ENCODE measurements around the gene ESYT3. TPM values are rescaled to one million over a fixed set of nuclear protein-coding genes. Genes with fewer than 3 reads are reported as not detected.

Gene ESYT3
- total RNA-seq, 1 experiment from 2014 or later, result 6.3 TPM

DNA sequence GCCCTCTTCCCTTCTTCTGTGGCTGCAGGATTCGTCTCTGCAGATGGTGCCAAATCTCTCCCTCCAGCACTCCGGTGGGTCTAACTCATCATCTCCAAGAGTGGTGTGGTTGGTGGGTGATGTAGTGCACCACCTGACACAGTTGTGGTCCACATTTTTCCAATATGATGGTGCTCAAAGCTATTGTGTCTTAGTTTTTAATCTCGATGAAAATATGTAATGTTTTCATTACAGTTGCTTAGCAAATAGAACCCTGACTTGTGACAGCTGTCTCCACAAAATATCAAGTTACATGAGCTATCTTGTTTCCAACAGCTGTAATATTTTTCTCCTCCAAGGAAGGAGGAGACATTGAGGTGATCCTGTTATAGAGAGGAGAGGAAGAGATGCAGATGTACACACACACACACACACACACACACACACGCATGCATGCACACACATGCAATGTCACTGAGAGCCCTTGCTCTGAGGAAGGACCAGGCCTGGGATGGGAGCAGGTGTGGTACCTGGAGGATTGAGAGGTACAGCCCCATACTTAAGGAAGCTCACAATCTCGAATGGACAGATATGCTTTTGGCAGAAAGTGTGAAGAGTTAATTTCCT is 15.7 kb upstream of the ESYT3 start:
- Histone ChIP-seq H2BK15ac (ENCODE audit: low read depth, low read length) (no peak overlapping the region), H3K4me1 (ENCODE audit: insufficient read depth, low read length) (no peaks in the 10 kb centered on the region), H2BK5ac (ENCODE audit: insufficient read length, low read length) (no peak overlapping the region), H2BK120ac (ENCODE audit: low read depth, low read length, poor library complexity, severe bottlenecking) (no peak overlapping the region), H3K79me2 (ENCODE audit: insufficient read depth, low read length) (no peaks in the 10 kb centered on the region), H2AFZ (ENCODE audit: low read length) (no peak overlapping the region), H3K9me3 (ENCODE audit: control insufficient read depth, low read depth, low read length) (no peaks in the 10 kb centered on the region), H3K56ac (ENCODE audit: insufficient read length, low read depth, low read length) (no peak overlapping the region), H3K79me1 (ENCODE audit: insufficient read depth, low read depth, low read length, poor library complexity, severe bottlenecking) (no peaks in the 10 kb centered on the region), H3K9ac (ENCODE audit: extremely low read depth, insufficient read length, low read length) (no peak overlapping the region), H3K4ac (ENCODE audit: low read depth, low read length) (no peak overlapping the region), H4K8ac (replicated peaks; ENCODE audit: insufficient read length, low read depth, low read length) (no peak overlapping the region), H3K4me2 (ENCODE audit: insufficient read depth, insufficient read length, low read length) (no peak overlapping the region), H4K5ac (ENCODE audit: insufficient read length, low read depth, low read length) (no peak overlapping the region), H3K23ac (ENCODE audit: insufficient read length, low read depth, low read length) (no peak overlapping the region), H3K14ac (ENCODE audit: insufficient read depth, low read length) (no peak overlapping the region), H3K27ac (ENCODE audit: insufficient read length, low read depth, low read length) (no peak overlapping the region), H3K27me3 (ENCODE audit: insufficient read depth, low read length) (no peaks in the 10 kb centered on the region), H3K18ac (ENCODE audit: insufficient read length, low read depth, low read length) (no peak overlapping the region), H3T11ph (ENCODE audit: low read length) (no peak overlapping the region), H2BK12ac (ENCODE audit: insufficient read length, low read depth, low read length) (no peak overlapping the region), H2AK5ac (ENCODE audit: insufficient read length, low read length) (no peak overlapping the region), H2BK20ac (ENCODE audit: low read depth, low read length, poor library complexity, severe bottlenecking) (no peak overlapping the region), H3K23me2 (ENCODE audit: insufficient read length, low read depth, low read length, poor library complexity, severe bottlenecking) (no peaks in the 10 kb centered on the region), H4K91ac (ENCODE audit: insufficient read length, low read depth, low read length) (no peak overlapping the region), H4K20me1 (ENCODE audit: control insufficient read depth, insufficient read depth, insufficient read length) (no peaks in the 10 kb centered on the region)
- Mint-ChIP-seq H3K27ac (no peak overlapping the region), H3K9me3 (peaks cover 18 to 19% of the 10 kb centered on the region in 2 experiments; a peak in 4 of 5 replicates), H3K4me1 (peaks cover 21 to 27% of the 10 kb centered on the region in 2 experiments), H3K4me3 (no peak overlapping the region), H3K36me3 (ENCODE audit: insufficient read depth in 1 of 3, low read depth in 3 of 3) (peaks cover 6 to 24% (median 8%) of the 10 kb centered on the region in 3 experiments; a peak in 6 of 7 replicates), H3K27me3 (ENCODE audit: low read depth) (no peaks in the 10 kb centered on the region; the same call in 1 of the 2 replicates)
- DNase-seq, result no peak
- WGBS (ENCODE audit: extremely low coverage, insufficient read length, low lambda C conversion rate), result no CpG with 5 or more reads among the region's 5 CpGs
- TF ChIP-seq, protein P1, sequence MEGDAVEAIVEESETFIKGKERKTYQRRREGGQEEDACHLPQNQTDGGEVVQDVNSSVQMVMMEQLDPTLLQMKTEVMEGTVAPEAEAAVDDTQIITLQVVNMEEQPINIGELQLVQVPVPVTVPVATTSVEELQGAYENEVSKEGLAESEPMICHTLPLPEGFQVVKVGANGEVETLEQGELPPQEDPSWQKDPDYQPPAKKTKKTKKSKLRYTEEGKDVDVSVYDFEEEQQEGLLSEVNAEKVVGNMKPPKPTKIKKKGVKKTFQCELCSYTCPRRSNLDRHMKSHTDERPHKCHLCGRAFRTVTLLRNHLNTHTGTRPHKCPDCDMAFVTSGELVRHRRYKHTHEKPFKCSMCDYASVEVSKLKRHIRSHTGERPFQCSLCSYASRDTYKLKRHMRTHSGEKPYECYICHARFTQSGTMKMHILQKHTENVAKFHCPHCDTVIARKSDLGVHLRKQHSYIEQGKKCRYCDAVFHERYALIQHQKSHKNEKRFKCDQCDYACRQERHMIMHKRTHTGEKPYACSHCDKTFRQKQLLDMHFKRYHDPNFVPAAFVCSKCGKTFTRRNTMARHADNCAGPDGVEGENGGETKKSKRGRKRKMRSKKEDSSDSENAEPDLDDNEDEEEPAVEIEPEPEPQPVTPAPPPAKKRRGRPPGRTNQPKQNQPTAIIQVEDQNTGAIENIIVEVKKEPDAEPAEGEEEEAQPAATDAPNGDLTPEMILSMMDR (conservative IDR thresholded peaks at IDR 0.05), result no peak
